ENCODE data around the gene ZNF608. TPM values are rescaled to one million over a fixed set of nuclear protein-coding genes. Genes with fewer than 3 reads are reported as not detected.

Gene ZNF608
- total and polyA plus RNA-seq, 11 donors, result 3.3 to 26.7 (median 10.1) TPM

GRCh38 chr5:124754206-124754927 lies 7.9 kb upstream of the ZNF608 start:
- DNase-seq (no peak), ATAC-seq (no peak)
- H3K27ac ChIP-seq, result no peak overlapping the region
- no peak overlapping the region for H3K4me3 ChIP-seq
- no peaks in the 10 kb centered on the region for H3K9me3 ChIP-seq
- H3K27me3 ChIP-seq, result peaks cover 0 to 3% (median 0%) of the 10 kb centered on the region in 9 donors
- H3K4me1 ChIP-seq, result peaks cover 0 to 4% (median 0%) of the 10 kb centered on the region in 12 donors
- WGBS, 4 donors, result 80 to 91% (median 85%) methylated on average over 7 of the region's 7 CpGs
- intact Hi-C loops (cut with DNase I), result loop anchor here in 1 of 10 donors (5.0 kb wide), 1 partner anchor 148 kb away; no protein-coding TSS in a partner anchor
- H3K36me3 ChIP-seq, result no peaks in the 10 kb centered on the region
- TF ChIP-seq POLR2A (IDR thresholded peaks at IDR 0.05) (no peak), CTCF (IDR thresholded peaks at IDR 0.05) (no peak)

GRCh38 chr5:124752854-124753720 lies 6.6 kb upstream of the ZNF608 start:
- no peaks in the 10 kb centered on the region for H3K9me3 ChIP-seq
- intact Hi-C loops (cut with DNase I), result loop anchor here in 1 of 10 donors (5.0 kb wide), 1 partner anchor 149 kb away; no protein-coding TSS in a partner anchor
- DNase-seq (no peak), ATAC-seq (no peak)
- peaks cover 0 to 5% (median 0%) of the 10 kb centered on the region in 9 donors for H3K27me3 ChIP-seq
- H3K36me3 ChIP-seq, result no peaks in the 10 kb centered on the region
- H3K27ac ChIP-seq, result no peak overlapping the region
- TF ChIP-seq POLR2A (IDR thresholded peaks at IDR 0.05) (no peak), CTCF (IDR thresholded peaks at IDR 0.05) (no peak)
- H3K4me1 ChIP-seq, result peaks cover 0 to 8% (median 0%) of the 10 kb centered on the region in 12 donors
- 89 to 94% (median 91%) methylated on average over 6 of the region's 6 CpGs for WGBS, 4 donors
- no peak overlapping the region for H3K4me3 ChIP-seq

GRCh38 chr5:124751031-124751430 lies 4.6 kb upstream of the ZNF608 start:
- Histone ChIP-seq H3K4me3 (no peak overlapping the region), H3K27ac (no peak overlapping the region), H3K9me3 (no peaks in the 10 kb centered on the region), H3K27me3 (peaks cover 0 to 12% (median 0%) of the 10 kb centered on the region in 9 donors), H3K4me1 (peaks cover 0 to 22% (median 0%) of the 10 kb centered on the region in 12 donors), H3K36me3 (no peaks in the 10 kb centered on the region)
- ATAC-seq (no peak), DNase-seq (no peak)
- TF ChIP-seq POLR2A (IDR thresholded peaks at IDR 0.05) (no peak), CTCF (IDR thresholded peaks at IDR 0.05) (no peak)
- 84 to 92% (median 89%) methylated on average over 2 of the region's 2 CpGs for WGBS, 4 donors
- intact Hi-C loops (cut with DNase I), result loop anchor here in 1 of 10 donors (5.0 kb wide), 1 partner anchor 151 kb away; no protein-coding TSS in a partner anchor
